22Rv1 (cell line): ENCODE results near the gene WNK1.

Experiments used
- H3K27ac ChIP-seq: fragments of 450-650 bp; 2 replicates; pipeline ENCODE4 v1.5.1; 2017
- CTCF ChIP-seq: fragments of 450-650 bp; IDR thresholded peaks from 2 replicates; pipeline ENCODE4 v1.5.1; 2017; ENCODE audit warnings: mild to moderate bottlenecking
- ZFX ChIP-seq: fragments of 450-650 bp; IDR thresholded peaks from 2 replicates; pipeline ENCODE4 v1.6.1; 2017; ENCODE audit warnings: antibody characterized with exemption, borderline replicate concordance

WNK1 gene

GRCh38 chr12:902581-902980, 150.2 kb downstream of the WNK1 start:
- no peak overlapping the region for H3K27ac ChIP-seq
- TF ChIP-seq ZFX (no peak), CTCF (no peak)

GRCh38 chr12:903055-903454, 150.7 kb downstream of the WNK1 start:
- no peak overlapping the region for H3K27ac ChIP-seq
- TF ChIP-seq CTCF (no peak), ZFX (no peak)

- TF ChIP-seq CTCF (no peak), ZFX (no peak)
- H3K27ac ChIP-seq = no peak overlapping the region
These were observed 151.6 kb downstream of the WNK1 start for GRCh38 chr12:904010-904414.

- no peak overlapping the region for H3K27ac ChIP-seq
- TF ChIP-seq CTCF (no peak), ZFX (no peak)
These were observed 153.1 kb downstream of the WNK1 start for GRCh38 chr12:905261-906031.

- no peak overlapping the region for H3K27ac ChIP-seq
- TF ChIP-seq ZFX (no peak), CTCF (no peak)
These were observed 153.7 kb downstream of the WNK1 start for GRCh38 chr12:906062-906585.

GRCh38 chr12:907413-908185, 155.2 kb downstream of the WNK1 start:
- TF ChIP-seq CTCF (no peak), ZFX (no peak)
- no peak overlapping the region for H3K27ac ChIP-seq

GRCh38 chr12:909861-910260, 157.5 kb downstream of the WNK1 start:
- TF ChIP-seq CTCF = no peak

More at GRCh38 chr12:909861-910260, 157.5 kb downstream of the WNK1 start:
- H3K27ac ChIP-seq = no peak overlapping the region
